Measurements from ENCODE around the gene OSBP2.

Gene OSBP2

DNA sequence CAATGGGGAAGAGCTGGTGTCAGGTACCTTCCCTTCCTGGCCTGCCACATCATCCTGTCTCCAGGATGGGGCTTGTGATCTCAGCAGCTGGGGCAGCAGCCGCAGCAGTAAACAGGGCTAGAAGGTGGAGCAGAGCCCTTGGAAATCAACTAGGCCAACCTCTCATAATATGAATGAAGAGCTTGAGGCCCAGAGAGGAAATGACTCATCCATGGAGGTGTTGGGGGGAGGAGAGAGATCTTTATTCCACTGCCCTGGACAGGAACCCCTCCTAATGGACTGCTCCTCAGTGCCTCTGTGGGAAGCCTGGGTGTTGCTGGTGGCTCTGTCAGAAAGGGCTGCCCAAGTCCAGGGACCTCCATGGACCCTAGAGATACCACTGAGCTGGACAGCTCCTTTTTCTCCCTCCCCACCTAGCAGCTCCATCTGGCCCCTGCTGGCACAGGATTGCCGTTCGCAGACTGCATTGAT, 111.8 kb downstream of the OSBP2 start:
- Histone ChIP-seq H3K27ac (ENCODE audit: low read depth, low read length) (no peak overlapping the region), H3K9me3 (ENCODE audit: control insufficient read depth, insufficient read depth, low read length) (no peaks in the 10 kb centered on the region), H4K20me1 (ENCODE audit: control insufficient read depth, insufficient read depth, low read depth, low read length) (no peaks in the 10 kb centered on the region), H3K4me3 (ENCODE audit: low read length) (no peak overlapping the region), H3K9me2 (replicated peaks; ENCODE audit: control insufficient read depth, low read length) (no peaks in the 10 kb centered on the region), H3K27me3 (ENCODE audit: control insufficient read depth, low read length) (no peaks in the 10 kb centered on the region), H3K79me2 (ENCODE audit: control insufficient read depth, low read length) (no peaks in the 10 kb centered on the region), H3K36me3 (ENCODE audit: control insufficient read depth, low read length) (no peaks in the 10 kb centered on the region), H3K4me2 (ENCODE audit: low read length) (no peak overlapping the region), H3K4me1 (ENCODE audit: control insufficient read depth, low read length) (no peaks in the 10 kb centered on the region), H3F3A (ENCODE audit: control insufficient read depth, insufficient read depth) (no peaks in the 10 kb centered on the region)
- TF ChIP-seq, protein P1, sequence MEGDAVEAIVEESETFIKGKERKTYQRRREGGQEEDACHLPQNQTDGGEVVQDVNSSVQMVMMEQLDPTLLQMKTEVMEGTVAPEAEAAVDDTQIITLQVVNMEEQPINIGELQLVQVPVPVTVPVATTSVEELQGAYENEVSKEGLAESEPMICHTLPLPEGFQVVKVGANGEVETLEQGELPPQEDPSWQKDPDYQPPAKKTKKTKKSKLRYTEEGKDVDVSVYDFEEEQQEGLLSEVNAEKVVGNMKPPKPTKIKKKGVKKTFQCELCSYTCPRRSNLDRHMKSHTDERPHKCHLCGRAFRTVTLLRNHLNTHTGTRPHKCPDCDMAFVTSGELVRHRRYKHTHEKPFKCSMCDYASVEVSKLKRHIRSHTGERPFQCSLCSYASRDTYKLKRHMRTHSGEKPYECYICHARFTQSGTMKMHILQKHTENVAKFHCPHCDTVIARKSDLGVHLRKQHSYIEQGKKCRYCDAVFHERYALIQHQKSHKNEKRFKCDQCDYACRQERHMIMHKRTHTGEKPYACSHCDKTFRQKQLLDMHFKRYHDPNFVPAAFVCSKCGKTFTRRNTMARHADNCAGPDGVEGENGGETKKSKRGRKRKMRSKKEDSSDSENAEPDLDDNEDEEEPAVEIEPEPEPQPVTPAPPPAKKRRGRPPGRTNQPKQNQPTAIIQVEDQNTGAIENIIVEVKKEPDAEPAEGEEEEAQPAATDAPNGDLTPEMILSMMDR (IDR thresholded peaks at IDR 0.05; ENCODE audit: low read depth, low read length, poor library complexity, severe bottlenecking): no peak
- no peak for TF ChIP-seq EZH2phosphoT487 (IDR thresholded peaks at IDR 0.05; ENCODE audit: borderline replicate concordance, low read length)

- Histone ChIP-seq H3K9me2 (replicated peaks; ENCODE audit: control insufficient read depth, low read length) (no peaks in the 10 kb centered on the region), H3K4me1 (ENCODE audit: control insufficient read depth, low read length) (no peaks in the 10 kb centered on the region), H3K4me3 (ENCODE audit: low read length) (no peak overlapping the region), H3K4me2 (ENCODE audit: low read length) (no peak overlapping the region), H4K20me1 (ENCODE audit: control insufficient read depth, insufficient read depth, low read depth, low read length) (no peaks in the 10 kb centered on the region), H3K27me3 (ENCODE audit: control insufficient read depth, low read length) (no peaks in the 10 kb centered on the region), H3K27ac (ENCODE audit: low read depth, low read length) (no peak overlapping the region), H3F3A (ENCODE audit: control insufficient read depth, insufficient read depth) (no peaks in the 10 kb centered on the region), H3K9me3 (ENCODE audit: control insufficient read depth, insufficient read depth, low read length) (no peaks in the 10 kb centered on the region), H3K79me2 (ENCODE audit: control insufficient read depth, low read length) (no peaks in the 10 kb centered on the region), H3K36me3 (ENCODE audit: control insufficient read depth, low read length) (no peaks in the 10 kb centered on the region)
- TF ChIP-seq EZH2phosphoT487 (IDR thresholded peaks at IDR 0.05; ENCODE audit: borderline replicate concordance, low read length): no peak
- TF ChIP-seq, protein P1 (IDR thresholded peaks at IDR 0.05; ENCODE audit: low read depth, low read length, poor library complexity, severe bottlenecking): no peak
Measured at GRCh38 chr22:30809086-30809485, 114.4 kb downstream of the OSBP2 start.

GRCh38 chr22:30810105-30810504, 115.4 kb downstream of the OSBP2 start:
- Histone ChIP-seq H3K9me3 (ENCODE audit: control insufficient read depth, insufficient read depth, low read length) (no peaks in the 10 kb centered on the region), H3K79me2 (ENCODE audit: control insufficient read depth, low read length) (no peaks in the 10 kb centered on the region), H3K4me1 (ENCODE audit: control insufficient read depth, low read length) (no peaks in the 10 kb centered on the region), H3K36me3 (ENCODE audit: control insufficient read depth, low read length) (no peaks in the 10 kb centered on the region), H3K4me3 (ENCODE audit: low read length) (no peak overlapping the region), H3K27me3 (ENCODE audit: control insufficient read depth, low read length) (no peaks in the 10 kb centered on the region), H3K4me2 (ENCODE audit: low read length) (no peak overlapping the region), H3F3A (ENCODE audit: control insufficient read depth, insufficient read depth) (no peaks in the 10 kb centered on the region), H4K20me1 (ENCODE audit: control insufficient read depth, insufficient read depth, low read depth, low read length) (no peaks in the 10 kb centered on the region), H3K9me2 (replicated peaks; ENCODE audit: control insufficient read depth, low read length) (no peaks in the 10 kb centered on the region), H3K27ac (ENCODE audit: low read depth, low read length) (no peak overlapping the region)
- TF ChIP-seq, protein P1 (IDR thresholded peaks at IDR 0.05; ENCODE audit: low read depth, low read length, poor library complexity, severe bottlenecking): no peak
- TF ChIP-seq EZH2phosphoT487 (IDR thresholded peaks at IDR 0.05; ENCODE audit: borderline replicate concordance, low read length): no peak
